ENCODE data around the gene SIPA1L3. TPM values are rescaled to one million over a fixed set of nuclear protein-coding genes. Genes with fewer than 3 reads are reported as not detected.

Gene SIPA1L3
- total and polyA plus RNA-seq, 2 experiments from 2014 or later, result 15.7 to 54.1 TPM

DNA sequence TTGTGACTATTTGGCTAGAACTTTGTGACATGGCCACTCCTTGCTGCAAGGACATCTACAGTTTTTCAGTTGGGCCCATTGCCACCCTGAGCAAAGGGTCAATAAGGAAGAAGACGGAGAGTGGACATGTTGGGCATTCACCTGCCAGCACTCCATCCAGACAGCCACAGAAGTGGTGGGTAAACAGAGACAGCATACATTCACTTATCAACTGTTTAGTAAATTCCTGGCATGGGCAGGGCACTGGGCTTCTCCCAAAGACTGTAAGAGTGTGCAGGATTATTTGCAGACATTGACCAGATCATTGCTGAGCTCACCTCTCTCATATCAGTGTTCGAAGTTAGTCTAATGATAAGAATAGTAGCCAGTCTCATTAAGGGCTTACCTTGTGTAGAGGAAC, 29.2 kb downstream of the SIPA1L3 start:
- H3K27ac Mint-ChIP-seq, result no peak overlapping the region
- Histone ChIP-seq H3K27ac (ENCODE audit: low read depth) (no peak overlapping the region), H3K27me3 (ENCODE audit: insufficient read depth) (no peaks in the 10 kb centered on the region), H2AFZ (no peak overlapping the region), H3K4me1 (ENCODE audit: insufficient read depth) (peaks cover 30% of the 10 kb centered on the region), H3K4me2 (no peak overlapping the region), H4K20me1 (replicated peaks; ENCODE audit: insufficient read depth) (peaks cover 10% of the 10 kb centered on the region), H3F3A (replicated peaks; ENCODE audit: low read depth) (peaks cover 8% of the 10 kb centered on the region; the same call in 1 of the 2 replicates), H3K36me3 (ENCODE audit: insufficient read depth) (peaks cover 13% of the 10 kb centered on the region; the same call in 1 of the 2 replicates), H3K79me2 (replicated peaks; ENCODE audit: insufficient read depth) (peaks cover 83% of the 10 kb centered on the region), H3K9me2 (ENCODE audit: insufficient read depth) (no peaks in the 10 kb centered on the region), H3K4me3 (no peak overlapping the region)
- H3K4me1 Mint-ChIP-seq, result peaks cover 32% of the 10 kb centered on the region
- peaks cover 28% of the 10 kb centered on the region for H3K9me3 Mint-ChIP-seq
- H3K27me3 Mint-ChIP-seq (ENCODE audit: insufficient read depth, low read depth, poor library complexity), result peaks cover 3% of the 10 kb centered on the region
- no peak for TF ChIP-seq JUNB (IDR thresholded peaks at IDR 0.05; ENCODE audit: unreplicated experiment)
- no peak for TF ChIP-seq CREB1 (CRISPR knock-in tag; IDR thresholded peaks at IDR 0.05; ENCODE audit: low read depth)
- no peak for TF ChIP-seq STAT1 (IDR thresholded peaks at IDR 0.05; ENCODE audit: unreplicated experiment)
- TF ChIP-seq ZNF462 (CRISPR knock-in tag; IDR thresholded peaks at IDR 0.05), result no peak
- TF ChIP-seq, protein P1, sequence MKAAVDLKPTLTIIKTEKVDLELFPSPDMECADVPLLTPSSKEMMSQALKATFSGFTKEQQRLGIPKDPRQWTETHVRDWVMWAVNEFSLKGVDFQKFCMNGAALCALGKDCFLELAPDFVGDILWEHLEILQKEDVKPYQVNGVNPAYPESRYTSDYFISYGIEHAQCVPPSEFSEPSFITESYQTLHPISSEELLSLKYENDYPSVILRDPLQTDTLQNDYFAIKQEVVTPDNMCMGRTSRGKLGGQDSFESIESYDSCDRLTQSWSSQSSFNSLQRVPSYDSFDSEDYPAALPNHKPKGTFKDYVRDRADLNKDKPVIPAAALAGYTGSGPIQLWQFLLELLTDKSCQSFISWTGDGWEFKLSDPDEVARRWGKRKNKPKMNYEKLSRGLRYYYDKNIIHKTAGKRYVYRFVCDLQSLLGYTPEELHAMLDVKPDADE (IDR thresholded peaks at IDR 0.05), result no peak
- TF ChIP-seq ZNF331 (CRISPR knock-in tag; IDR thresholded peaks at IDR 0.05; ENCODE audit: low read depth), result no peak
- no peak for TF ChIP-seq EZH2 (IDR thresholded peaks at IDR 0.05; ENCODE audit: low read depth, unreplicated experiment)
- TF ChIP-seq EZH2phosphoT487 (IDR thresholded peaks at IDR 0.05; ENCODE audit: unreplicated experiment), result no peak
- TF ChIP-seq NANOG (IDR thresholded peaks at IDR 0.05; ENCODE audit: borderline replicate concordance), result no peak
- TF ChIP-seq ZNF114 (CRISPR knock-in tag; IDR thresholded peaks at IDR 0.05), result no peak
- no peak for TF ChIP-seq POLR2AphosphoS5 (IDR thresholded peaks at IDR 0.05; ENCODE audit: low read depth)
- TF ChIP-seq, protein P2, sequence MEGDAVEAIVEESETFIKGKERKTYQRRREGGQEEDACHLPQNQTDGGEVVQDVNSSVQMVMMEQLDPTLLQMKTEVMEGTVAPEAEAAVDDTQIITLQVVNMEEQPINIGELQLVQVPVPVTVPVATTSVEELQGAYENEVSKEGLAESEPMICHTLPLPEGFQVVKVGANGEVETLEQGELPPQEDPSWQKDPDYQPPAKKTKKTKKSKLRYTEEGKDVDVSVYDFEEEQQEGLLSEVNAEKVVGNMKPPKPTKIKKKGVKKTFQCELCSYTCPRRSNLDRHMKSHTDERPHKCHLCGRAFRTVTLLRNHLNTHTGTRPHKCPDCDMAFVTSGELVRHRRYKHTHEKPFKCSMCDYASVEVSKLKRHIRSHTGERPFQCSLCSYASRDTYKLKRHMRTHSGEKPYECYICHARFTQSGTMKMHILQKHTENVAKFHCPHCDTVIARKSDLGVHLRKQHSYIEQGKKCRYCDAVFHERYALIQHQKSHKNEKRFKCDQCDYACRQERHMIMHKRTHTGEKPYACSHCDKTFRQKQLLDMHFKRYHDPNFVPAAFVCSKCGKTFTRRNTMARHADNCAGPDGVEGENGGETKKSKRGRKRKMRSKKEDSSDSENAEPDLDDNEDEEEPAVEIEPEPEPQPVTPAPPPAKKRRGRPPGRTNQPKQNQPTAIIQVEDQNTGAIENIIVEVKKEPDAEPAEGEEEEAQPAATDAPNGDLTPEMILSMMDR (conservative IDR thresholded peaks at IDR 0.05; ENCODE audit: low read depth in 2 of 2), result no peak
- TF ChIP-seq, protein P3, sequence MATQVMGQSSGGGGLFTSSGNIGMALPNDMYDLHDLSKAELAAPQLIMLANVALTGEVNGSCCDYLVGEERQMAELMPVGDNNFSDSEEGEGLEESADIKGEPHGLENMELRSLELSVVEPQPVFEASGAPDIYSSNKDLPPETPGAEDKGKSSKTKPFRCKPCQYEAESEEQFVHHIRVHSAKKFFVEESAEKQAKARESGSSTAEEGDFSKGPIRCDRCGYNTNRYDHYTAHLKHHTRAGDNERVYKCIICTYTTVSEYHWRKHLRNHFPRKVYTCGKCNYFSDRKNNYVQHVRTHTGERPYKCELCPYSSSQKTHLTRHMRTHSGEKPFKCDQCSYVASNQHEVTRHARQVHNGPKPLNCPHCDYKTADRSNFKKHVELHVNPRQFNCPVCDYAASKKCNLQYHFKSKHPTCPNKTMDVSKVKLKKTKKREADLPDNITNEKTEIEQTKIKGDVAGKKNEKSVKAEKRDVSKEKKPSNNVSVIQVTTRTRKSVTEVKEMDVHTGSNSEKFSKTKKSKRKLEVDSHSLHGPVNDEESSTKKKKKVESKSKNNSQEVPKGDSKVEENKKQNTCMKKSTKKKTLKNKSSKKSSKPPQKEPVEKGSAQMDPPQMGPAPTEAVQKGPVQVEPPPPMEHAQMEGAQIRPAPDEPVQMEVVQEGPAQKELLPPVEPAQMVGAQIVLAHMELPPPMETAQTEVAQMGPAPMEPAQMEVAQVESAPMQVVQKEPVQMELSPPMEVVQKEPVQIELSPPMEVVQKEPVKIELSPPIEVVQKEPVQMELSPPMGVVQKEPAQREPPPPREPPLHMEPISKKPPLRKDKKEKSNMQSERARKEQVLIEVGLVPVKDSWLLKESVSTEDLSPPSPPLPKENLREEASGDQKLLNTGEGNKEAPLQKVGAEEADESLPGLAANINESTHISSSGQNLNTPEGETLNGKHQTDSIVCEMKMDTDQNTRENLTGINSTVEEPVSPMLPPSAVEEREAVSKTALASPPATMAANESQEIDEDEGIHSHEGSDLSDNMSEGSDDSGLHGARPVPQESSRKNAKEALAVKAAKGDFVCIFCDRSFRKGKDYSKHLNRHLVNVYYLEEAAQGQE (IDR thresholded peaks at IDR 0.05; ENCODE audit: unreplicated experiment), result no peak
- H3K4me3 Mint-ChIP-seq, result no peak overlapping the region
- no peak for DNase-seq (ENCODE audit: low spot score)
- peaks cover 52% of the 10 kb centered on the region for H3K36me3 Mint-ChIP-seq (ENCODE audit: low read depth)
- no peak for ATAC-seq

Measured in GM23338 (cell line).